Thyroid gland (tissue), 4 donors: ENCODE measurements around the gene ZFR. TPM values are rescaled to one million over a fixed set of nuclear protein-coding genes. Genes with fewer than 3 reads are reported as not detected.
A peak's percentile ranks its signal among the peaks of the same experiment; 100 is the strongest.

ENCODE experiments used
- DNase-seq, 2 donors: peaks; one replicate each; pipeline ENCODE4 v3.0.0-alpha.2; 2019
- H3K27ac ChIP-seq, 3 donors: fragments of 200-600 bp; sonication (generic); 1 replicate in 2 of 3; 2 replicates in 1 of 3; pipeline ENCODE4 v1.5.1; 2016 to 2019; ENCODE audit warnings: mild to moderate bottlenecking in 1 of 3, moderate library complexity in 1 of 3
- H3K27me3 ChIP-seq: fragments of 200-600 bp; sonication (generic); one replicate; pipeline ENCODE4 v1.5.1; 2019
- H3K36me3 ChIP-seq, 2 donors: fragments of 200-600 bp; sonication (generic); one replicate each; pipeline ENCODE4 v1.5.1; 2016 to 2019
- H3K4me1 ChIP-seq, 2 donors: fragments of 200-600 bp; sonication (generic); one replicate each; pipeline ENCODE4 v1.5.1; 2017 to 2019
- H3K4me3 ChIP-seq, 3 donors: fragments of 200-600 bp; sonication (generic); replicated peaks in 1 of 3; 1 replicate in 2 of 3; 2 replicates in 1 of 3; pipeline ENCODE4 v1.5.1; 2016; ENCODE audit warnings: mild to moderate bottlenecking in 1 of 3
- H3K9me3 ChIP-seq: fragments of 200-600 bp; sonication (generic); one replicate; pipeline ENCODE4 v1.5.1; 2017
- POLR2A ChIP-seq, 2 donors: fragments of 450-650 bp; IDR thresholded peaks; one replicate each; pipeline ENCODE4 v1.6.1; 2017; ENCODE audit warnings: antibody characterized with exemption in 2 of 2, mild to moderate bottlenecking in 2 of 2, moderate library complexity in 1 of 2
- WGBS, 2 donors: methylation state at CpG; one replicate each; pipeline ENCODE4 v1.1.5; 2017; 5-methylcytosine and 5-hydroxymethylcytosine counted together
- intact Hi-C: fragments of 100-400 bp; cut with DNase I; formaldehyde crosslinking; loops from one replicate; pipeline ENCODE4 v1.15.1; 2023
- total RNA-seq, 4 donors: library from RNA; depleted of rRNA; stranded (reverse); fragments of >200 nt; gene quantifications; one replicate each; pipeline ENCODE4 v1.2.3, GENCODE V29; 2016
- TF ChIP-seq, protein P1 (sequence below), 6 experiments: fragments of 200-600 bp in 3 of 6; fragments of 450-650 bp in 3 of 6; sonication (generic) in 3 of 6; IDR thresholded peaks; one replicate each; pipeline ENCODE4 v1.5.1; 2016 to 2019; ENCODE audit warnings: antibody characterized with exemption in 6 of 6, mild to moderate bottlenecking in 2 of 6, inconsistent platforms in 1 of 6, moderate library complexity in 1 of 6

The ZFR gene
- total RNA-seq, 4 donors from 2014 or later = 85.1 to 109 (median 92.2) TPM

DNA sequence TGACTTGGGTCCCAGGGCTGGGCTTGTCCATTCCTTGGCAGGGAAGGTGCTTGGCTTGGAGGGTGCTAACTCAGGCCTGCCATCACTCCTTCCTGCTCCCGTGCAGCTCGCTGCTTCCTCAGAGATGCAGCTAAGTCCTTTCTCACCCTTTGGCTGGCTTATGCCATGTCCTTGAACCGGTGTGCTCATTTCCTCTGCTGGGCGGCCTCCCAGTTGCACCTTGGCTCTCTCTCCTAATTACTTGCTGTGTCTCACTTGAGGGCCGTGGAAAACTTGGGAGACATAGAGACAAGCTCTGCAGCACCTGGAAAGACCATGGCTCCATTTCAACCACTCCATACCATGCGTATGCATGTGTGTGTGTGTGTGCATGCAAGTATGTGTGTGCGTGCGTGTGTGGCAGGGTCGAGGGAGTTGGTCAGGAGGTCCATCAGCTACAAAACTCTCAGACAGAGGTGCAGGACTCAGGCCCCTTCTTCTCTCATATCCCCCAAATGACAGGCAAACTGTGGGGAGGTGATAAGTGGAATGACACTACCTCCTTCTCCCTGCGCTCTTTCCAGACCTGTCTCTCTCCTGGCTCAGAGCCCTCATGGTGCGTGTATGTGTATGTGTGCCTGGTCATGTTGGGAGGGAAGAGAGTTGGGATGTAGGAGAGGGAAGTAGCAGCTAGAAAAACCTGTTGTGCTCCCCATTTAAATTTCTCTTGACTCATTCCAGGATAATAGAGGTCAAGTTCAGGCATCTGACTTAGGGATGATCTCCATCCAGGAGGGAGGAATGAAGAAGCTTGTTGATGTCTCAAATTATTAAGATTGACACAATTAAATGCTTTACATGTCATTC lies 114.2 kb downstream of the ZFR start:
- 72 to 76% methylated on average over 11 of the region's 11 CpGs for WGBS, 2 donors
- TF ChIP-seq POLR2A (IDR thresholded peaks at IDR 0.05) = no peak
- TF ChIP-seq, protein P1, sequence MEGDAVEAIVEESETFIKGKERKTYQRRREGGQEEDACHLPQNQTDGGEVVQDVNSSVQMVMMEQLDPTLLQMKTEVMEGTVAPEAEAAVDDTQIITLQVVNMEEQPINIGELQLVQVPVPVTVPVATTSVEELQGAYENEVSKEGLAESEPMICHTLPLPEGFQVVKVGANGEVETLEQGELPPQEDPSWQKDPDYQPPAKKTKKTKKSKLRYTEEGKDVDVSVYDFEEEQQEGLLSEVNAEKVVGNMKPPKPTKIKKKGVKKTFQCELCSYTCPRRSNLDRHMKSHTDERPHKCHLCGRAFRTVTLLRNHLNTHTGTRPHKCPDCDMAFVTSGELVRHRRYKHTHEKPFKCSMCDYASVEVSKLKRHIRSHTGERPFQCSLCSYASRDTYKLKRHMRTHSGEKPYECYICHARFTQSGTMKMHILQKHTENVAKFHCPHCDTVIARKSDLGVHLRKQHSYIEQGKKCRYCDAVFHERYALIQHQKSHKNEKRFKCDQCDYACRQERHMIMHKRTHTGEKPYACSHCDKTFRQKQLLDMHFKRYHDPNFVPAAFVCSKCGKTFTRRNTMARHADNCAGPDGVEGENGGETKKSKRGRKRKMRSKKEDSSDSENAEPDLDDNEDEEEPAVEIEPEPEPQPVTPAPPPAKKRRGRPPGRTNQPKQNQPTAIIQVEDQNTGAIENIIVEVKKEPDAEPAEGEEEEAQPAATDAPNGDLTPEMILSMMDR (IDR thresholded peaks at IDR 0.05) = no peak
- DNase-seq = no peak
- intact Hi-C loops = loop anchor here (5.0 kb wide), 1 partner anchor 98 kb away; no protein-coding TSS in a partner anchor
- Histone ChIP-seq H3K27me3 (no peaks in the 10 kb centered on the region), H3K4me1 (peaks cover 12% of the 10 kb centered on the region in 2 donors), H3K36me3 (no peaks in the 10 kb centered on the region), H3K27ac (peak overlapping the region in 2 of 3 donors; percentile 52 to 54), H3K9me3 (no peaks in the 10 kb centered on the region), H3K4me3 (no peak overlapping the region)

DNA sequence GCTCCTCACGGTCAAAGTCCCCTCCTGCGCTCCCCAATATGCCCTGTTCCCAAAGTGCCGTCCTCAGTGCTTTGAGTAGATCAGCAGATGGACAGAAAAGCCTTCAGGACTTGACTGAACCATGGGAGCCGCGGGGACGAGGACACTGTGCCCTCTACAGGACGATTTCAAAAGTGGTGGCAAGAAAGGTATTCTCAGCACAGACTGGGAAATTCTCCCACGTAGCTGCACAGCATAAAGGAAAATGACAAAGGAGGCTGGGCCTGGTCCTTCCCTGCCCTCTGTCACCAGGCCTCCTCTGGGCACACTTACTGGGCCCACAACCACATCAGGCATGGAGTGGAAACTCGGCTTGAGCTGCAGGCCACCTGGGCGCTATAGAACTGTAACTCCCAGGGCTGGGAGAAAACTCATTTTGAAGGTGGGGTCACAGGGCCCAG lies 115.1 kb downstream of the ZFR start:
- intact Hi-C loops = no loop called here
- H3K36me3 ChIP-seq = no peaks in the 10 kb centered on the region
- peaks cover 12% of the 10 kb centered on the region in 2 donors for H3K4me1 ChIP-seq
- peak; percentile 50 to 68 for DNase-seq
- WGBS, 2 donors = 31 to 42% methylated on average over 8 to 10 of the region's 10 CpGs
- H3K4me3 ChIP-seq = no peak overlapping the region
- TF ChIP-seq, protein P1 (IDR thresholded peaks at IDR 0.05) = peak; percentile 32 to 74 (median 64)
- TF ChIP-seq POLR2A (IDR thresholded peaks at IDR 0.05) = no peak
- H3K27me3 ChIP-seq = no peaks in the 10 kb centered on the region
- H3K9me3 ChIP-seq = no peaks in the 10 kb centered on the region
- no peak overlapping the region for H3K27ac ChIP-seq

DNA sequence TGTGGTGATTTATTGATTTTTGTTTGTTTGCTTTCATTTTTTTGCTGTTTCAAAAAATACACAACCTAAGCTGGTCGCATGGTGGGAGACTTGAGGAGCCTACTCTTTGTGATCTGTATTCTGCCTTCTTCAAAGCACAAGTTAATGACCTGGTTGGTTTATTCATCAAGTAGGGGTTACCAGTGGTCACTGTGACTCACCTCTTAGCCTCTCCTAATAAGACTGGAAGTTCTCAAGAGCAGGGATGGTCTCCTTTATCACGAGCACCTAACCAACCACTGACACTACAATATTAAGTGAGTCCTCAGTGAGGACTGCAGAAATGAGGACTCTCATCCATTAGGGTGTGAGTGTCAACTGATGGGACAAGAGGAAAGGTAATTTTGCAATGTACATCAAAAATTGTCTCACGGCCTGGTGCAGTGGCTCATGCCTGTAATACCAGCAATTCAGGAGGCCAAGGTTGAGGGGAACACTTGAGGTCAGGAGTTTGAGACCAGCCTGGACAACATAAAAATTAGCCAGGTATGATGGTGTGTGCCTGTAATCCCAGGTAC lies 118.2 kb downstream of the ZFR start:
- intact Hi-C loops = no loop called here
- no peak for DNase-seq
- no peak overlapping the region for H3K4me3 ChIP-seq
- no peak for TF ChIP-seq POLR2A (IDR thresholded peaks at IDR 0.05)
- TF ChIP-seq, protein P1 (IDR thresholded peaks at IDR 0.05) = no peak
- no peaks in the 10 kb centered on the region for H3K27me3 ChIP-seq
- H3K36me3 ChIP-seq = no peaks in the 10 kb centered on the region
- 72 to 93% methylated on average over 3 of the region's 3 CpGs for WGBS, 2 donors
- peaks cover 5% of the 10 kb centered on the region in 2 donors for H3K4me1 ChIP-seq
- H3K9me3 ChIP-seq = no peaks in the 10 kb centered on the region
- H3K27ac ChIP-seq = no peak overlapping the region

DNA sequence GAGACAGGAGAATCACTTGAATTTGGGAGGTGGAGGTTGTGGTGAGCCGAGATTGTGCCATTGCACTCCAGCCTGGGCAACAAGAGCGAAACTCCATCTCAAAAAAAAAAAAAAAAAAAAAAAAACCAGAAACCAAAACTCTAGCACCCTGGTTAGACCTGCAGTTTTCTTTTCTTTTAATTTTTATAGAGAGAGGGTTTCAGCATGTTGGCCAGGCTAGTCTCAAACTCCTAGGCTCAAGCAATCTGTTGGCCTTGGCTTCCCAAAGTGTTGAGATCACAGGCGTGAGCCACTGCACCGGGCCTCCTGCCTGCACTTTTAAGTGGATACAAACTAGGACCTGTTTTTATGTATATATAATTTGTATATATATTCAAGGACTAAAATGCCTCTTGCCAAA lies 118.9 kb downstream of the ZFR start:
- no peaks in the 10 kb centered on the region for H3K4me1 ChIP-seq
- H3K27ac ChIP-seq = no peak overlapping the region
- DNase-seq = no peak
- intact Hi-C loops = no loop called here
- no peaks in the 10 kb centered on the region for H3K9me3 ChIP-seq
- H3K4me3 ChIP-seq = no peak overlapping the region
- H3K27me3 ChIP-seq = no peaks in the 10 kb centered on the region
- 90 to 95% methylated on average over 4 of the region's 4 CpGs for WGBS, 2 donors
- H3K36me3 ChIP-seq = no peaks in the 10 kb centered on the region
- TF ChIP-seq, protein P1 (IDR thresholded peaks at IDR 0.05) = no peak
- TF ChIP-seq POLR2A (IDR thresholded peaks at IDR 0.05) = no peak

DNA sequence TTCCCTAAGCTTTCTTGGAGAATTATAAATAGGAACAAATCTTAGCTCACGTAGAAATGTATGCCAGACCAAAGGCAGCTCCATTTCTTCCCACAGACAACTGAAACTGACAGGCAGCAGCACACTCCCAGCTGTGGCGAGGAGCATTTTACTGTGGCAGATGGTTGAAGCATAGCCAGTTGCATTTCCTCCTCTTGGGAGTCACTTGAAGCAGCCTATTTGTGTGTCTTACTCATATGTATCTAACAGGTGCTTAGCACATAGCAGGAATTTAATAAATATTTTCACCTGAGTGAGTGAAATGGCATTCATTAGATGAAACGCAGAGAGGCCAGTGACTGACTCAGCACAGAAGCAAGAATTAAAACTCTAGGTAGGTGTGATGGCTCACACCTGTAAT lies 119.5 kb downstream of the ZFR start:
- Histone ChIP-seq H3K36me3 (no peaks in the 10 kb centered on the region), H3K4me3 (no peak overlapping the region), H3K4me1 (no peaks in the 10 kb centered on the region), H3K27ac (no peak overlapping the region), H3K9me3 (no peaks in the 10 kb centered on the region), H3K27me3 (no peaks in the 10 kb centered on the region)
- WGBS, 2 donors = 78 to 84% methylated on average over 3 of the region's 3 CpGs
- TF ChIP-seq, protein P1 (IDR thresholded peaks at IDR 0.05) = no peak
- TF ChIP-seq POLR2A (IDR thresholded peaks at IDR 0.05) = no peak
- no peak for DNase-seq
- intact Hi-C loops = no loop called here
